ENCODE measurements around the gene CENPK. TPM values are rescaled to one million over a fixed set of nuclear protein-coding genes. Genes with fewer than 3 reads are reported as not detected.
"Not testable (repeated sequence)": the region's sequence is repeated elsewhere in the genome, so short reads cannot be mapped to it uniquely, and the experiment has no call there.

CENPK gene
- 10 to 100 TPM in 1 of 4 donors, 1 to 10 TPM in 1, under 1 TPM in 1, not detected in 1; 0.77 to 34.6 (median 1.3) TPM for total RNA-seq

GRCh38 chr5:65562731-65563701 is at the start of gene CENPK, which contains the start of gene PPWD1:
Gene CENPK (minus strand): TSS chr5:65563168. CDS start chr5:65554907, 8,261 bp downstream.
Gene PPWD1 (plus strand): TSS chr5:65563296. CDS start chr5:65563311, 15 bp downstream.
- Histone ChIP-seq H3K4me3 (peak within 1 kb of the TSS; percentile 82 to 88), H3K27ac (peak within 1 kb of the TSS; percentile 84 to 90), H3K36me3 (no peaks in the 10 kb centered on the region), H3K9me3 (no peaks in the 10 kb centered on the region), H3K27me3 (no peaks in the 10 kb centered on the region), H3K4me1 (peaks cover 0 to 9% of the 10 kb centered on the region in 2 donors)
- peak in 1 of 4 experiments; percentile 25 for TF ChIP-seq CTCF (IDR thresholded peaks at IDR 0.05)
- peak; percentile 36 to 44 for TF ChIP-seq POLR2A (IDR thresholded peaks at IDR 0.05)
- intact Hi-C loops (cut with DNase I; ENCODE audit: low total_unique reads) = no loop called here
- DNase-seq = peak; percentile 90 to 91

GRCh38 chr5:65612298-65612907 is 49.4 kb upstream of the CENPK start:
- H3K9me3 ChIP-seq = no peaks in the 10 kb centered on the region
- no peak for DNase-seq
- intact Hi-C loops (cut with DNase I; ENCODE audit: low total_unique reads) = no loop called here
- no peak overlapping the region for H3K4me3 ChIP-seq
- no peaks in the 10 kb centered on the region for H3K36me3 ChIP-seq
- no peak overlapping the region for H3K27ac ChIP-seq
- no peaks in the 10 kb centered on the region for H3K4me1 ChIP-seq
- TF ChIP-seq CTCF (IDR thresholded peaks at IDR 0.05) = no peak
- TF ChIP-seq POLR2A (IDR thresholded peaks at IDR 0.05) = no peak
- no peaks in the 10 kb centered on the region for H3K27me3 ChIP-seq

GRCh38 chr5:65611524-65611923 is 48.6 kb upstream of the CENPK start:
- no peaks in the 10 kb centered on the region for H3K9me3 ChIP-seq
- H3K36me3 ChIP-seq = no peaks in the 10 kb centered on the region
- DNase-seq = no peak
- H3K4me1 ChIP-seq = no peaks in the 10 kb centered on the region
- no peak for TF ChIP-seq CTCF (IDR thresholded peaks at IDR 0.05)
- no peak for TF ChIP-seq POLR2A (IDR thresholded peaks at IDR 0.05)
- intact Hi-C loops (cut with DNase I; ENCODE audit: low total_unique reads) = no loop called here
- no peaks in the 10 kb centered on the region for H3K27me3 ChIP-seq
- no peak overlapping the region for H3K4me3 ChIP-seq
- no peak overlapping the region for H3K27ac ChIP-seq

- H3K4me1 ChIP-seq; H3K27ac ChIP-seq; DNase-seq; H3K9me3 ChIP-seq; H3K36me3 ChIP-seq; H3K27me3 ChIP-seq; H3K4me3 ChIP-seq; intact Hi-C loops (cut with DNase I; ENCODE audit: low total_unique reads): not testable (repeated sequence)
Observed at GRCh38 chr5:65601761-65602160, 38.8 kb upstream of the CENPK start.

- TF ChIP-seq POLR2A (IDR thresholded peaks at IDR 0.05) = no peak
- TF ChIP-seq CTCF (IDR thresholded peaks at IDR 0.05) = no peak
- H3K4me3 ChIP-seq = no peak overlapping the region
- no peaks in the 10 kb centered on the region for H3K9me3 ChIP-seq
- H3K36me3 ChIP-seq = no peaks in the 10 kb centered on the region
- intact Hi-C loops (cut with DNase I; ENCODE audit: low total_unique reads) = no loop called here
- H3K27ac ChIP-seq = no peak overlapping the region
- H3K4me1 ChIP-seq = no peaks in the 10 kb centered on the region
- H3K27me3 ChIP-seq = no peaks in the 10 kb centered on the region
- no peak for DNase-seq
Observed at GRCh38 chr5:65588694-65589093, 25.7 kb upstream of the CENPK start.

Measured in uterus (tissue), 4 donors.